OCI-LY3 (cell line): ENCODE results near the gene HES4.

Experiments used
- H2AFZ ChIP-seq: fragments of 200-600, 300-600 bp; shearing (Covaris generic); 2 replicates; pipeline ENCODE4 v1.6.0; 2014; ENCODE audit warnings: antibody characterized with exemption, low read depth, low read length
- H3K27ac ChIP-seq: fragments of 200-600, 300-600 bp; sonication (generic); 2 replicates; pipeline ENCODE4 v1.5.1; 2014; ENCODE audit warnings: mild to moderate bottlenecking, low read length, moderate library complexity, mixed read lengths
- H3K27me3 ChIP-seq: fragments of 200-600, 300-600 bp; sonication (generic); 2 replicates; pipeline ENCODE4 v1.6.1; 2014; ENCODE audit warnings: low read depth, low read length, mixed read lengths
- H3K36me3 ChIP-seq: fragments of 200-600, 300-600 bp; sonication (generic); replicated peaks from 2 replicates; pipeline ENCODE3; 2014; ENCODE audit warnings: low read depth, low read length, mixed read lengths
- H3K4me1 ChIP-seq: fragments of 300-600, 200-600 bp; sonication (generic); 2 replicates; pipeline ENCODE4 v1.6.1; 2014; ENCODE audit warnings: low read length, mixed read lengths
- H3K4me2 ChIP-seq: fragments of 200-600, 300-600 bp; sonication (generic); 2 replicates; pipeline ENCODE4 v1.6.1; 2014; ENCODE audit warnings: low read length, mixed read lengths
- H3K4me3 ChIP-seq: fragments of 300-600, 200-600 bp; sonication (generic); 2 replicates; pipeline ENCODE4 v1.5.1; 2014; ENCODE audit warnings: antibody characterized with exemption, mild to moderate bottlenecking, low read length, moderate library complexity
- H3K79me2 ChIP-seq: fragments of 300-600, 200-600 bp; shearing (Covaris generic); 2 replicates; pipeline ENCODE4 v1.6.1; 2014; ENCODE audit warnings: mild to moderate bottlenecking, low read length, mixed read lengths
- H3K9ac ChIP-seq: fragments of 300-600, 200-600 bp; shearing (Covaris generic); 2 replicates; pipeline ENCODE4 v1.6.0; 2014; ENCODE audit warnings: mild to moderate bottlenecking, low read length, moderate library complexity
- H3K9me3 ChIP-seq: fragments of 200-600, 300-600 bp; shearing (Covaris generic); 2 replicates; pipeline ENCODE4 v1.6.1; 2014; ENCODE audit warnings: low read length, mixed read lengths; ENCODE audit not compliant: insufficient read depth
- H4K20me1 ChIP-seq: fragments of 200-600, 300-600 bp; sonication (generic); 2 replicates; pipeline ENCODE4 v1.6.1; 2016; ENCODE audit warnings: low read length, mixed read lengths; ENCODE audit not compliant: insufficient read depth
- EZH2phosphoT487 ChIP-seq: fragments of 200-600 bp; shearing (Covaris generic); IDR thresholded peaks from 2 replicates; pipeline ENCODE4 v1.6.1; 2018; ENCODE audit warnings: antibody characterized with exemption, mixed run types, low read depth
- TF ChIP-seq, protein P1 (sequence below): fragments of 200-600, 300-600 bp; sonication (generic); IDR thresholded peaks from 2 replicates; pipeline ENCODE4 v1.5.1; 2014; ENCODE audit warnings: antibody characterized with exemption, low read length, low read depth

The HES4 gene

GRCh38 chr1:981955-982558 is 17.8 kb downstream of the HES4 start, which contains the start of gene PERM1:
TSS of gene PERM1 (minus strand) at chr1:982093. CDS start at chr1:981029, 1,064 bp downstream.
- Histone ChIP-seq H3K9me3 (no peaks in the 10 kb centered on the region), H3K4me3 (no peak within 1 kb of the TSS), H3K79me2 (no peaks in the 10 kb centered on the region), H3K27ac (no peak within 1 kb of the TSS), H3K36me3 (no peaks in the 10 kb centered on the region), H3K4me2 (no peak within 1 kb of the TSS), H3K4me1 (no peaks in the 10 kb centered on the region), H3K27me3 (no peaks in the 10 kb centered on the region), H4K20me1 (no peaks in the 10 kb centered on the region), H2AFZ (no peak within 1 kb of the TSS), H3K9ac (no peak within 1 kb of the TSS)
- TF ChIP-seq EZH2phosphoT487 = no peak
- TF ChIP-seq, protein P1, sequence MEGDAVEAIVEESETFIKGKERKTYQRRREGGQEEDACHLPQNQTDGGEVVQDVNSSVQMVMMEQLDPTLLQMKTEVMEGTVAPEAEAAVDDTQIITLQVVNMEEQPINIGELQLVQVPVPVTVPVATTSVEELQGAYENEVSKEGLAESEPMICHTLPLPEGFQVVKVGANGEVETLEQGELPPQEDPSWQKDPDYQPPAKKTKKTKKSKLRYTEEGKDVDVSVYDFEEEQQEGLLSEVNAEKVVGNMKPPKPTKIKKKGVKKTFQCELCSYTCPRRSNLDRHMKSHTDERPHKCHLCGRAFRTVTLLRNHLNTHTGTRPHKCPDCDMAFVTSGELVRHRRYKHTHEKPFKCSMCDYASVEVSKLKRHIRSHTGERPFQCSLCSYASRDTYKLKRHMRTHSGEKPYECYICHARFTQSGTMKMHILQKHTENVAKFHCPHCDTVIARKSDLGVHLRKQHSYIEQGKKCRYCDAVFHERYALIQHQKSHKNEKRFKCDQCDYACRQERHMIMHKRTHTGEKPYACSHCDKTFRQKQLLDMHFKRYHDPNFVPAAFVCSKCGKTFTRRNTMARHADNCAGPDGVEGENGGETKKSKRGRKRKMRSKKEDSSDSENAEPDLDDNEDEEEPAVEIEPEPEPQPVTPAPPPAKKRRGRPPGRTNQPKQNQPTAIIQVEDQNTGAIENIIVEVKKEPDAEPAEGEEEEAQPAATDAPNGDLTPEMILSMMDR = no peak

GRCh38 chr1:981491-981954 is 18.4 kb downstream of the HES4 start:
- no peaks in the 10 kb centered on the region for H3K4me1 ChIP-seq
- H3K36me3 ChIP-seq = no peaks in the 10 kb centered on the region
- H3K27ac ChIP-seq = no peak overlapping the region
- H3K4me3 ChIP-seq = no peak overlapping the region
- no peaks in the 10 kb centered on the region for H3K79me2 ChIP-seq
- H3K9ac ChIP-seq = no peak overlapping the region
- H4K20me1 ChIP-seq = no peaks in the 10 kb centered on the region
- no peaks in the 10 kb centered on the region for H3K27me3 ChIP-seq
- H2AFZ ChIP-seq = no peak overlapping the region
- H3K9me3 ChIP-seq = no peaks in the 10 kb centered on the region
- no peak overlapping the region for H3K4me2 ChIP-seq
- TF ChIP-seq EZH2phosphoT487 = no peak
- TF ChIP-seq, protein P1 = no peak

GRCh38 chr1:980602-981395 is 19.1 kb downstream of the HES4 start:
- H3K36me3 ChIP-seq = no peaks in the 10 kb centered on the region
- no peak overlapping the region for H3K27ac ChIP-seq
- H3K79me2 ChIP-seq = no peaks in the 10 kb centered on the region
- H3K4me3 ChIP-seq = no peak overlapping the region
- H3K4me1 ChIP-seq = no peaks in the 10 kb centered on the region
- TF ChIP-seq, protein P1 = no peak
- no peak for TF ChIP-seq EZH2phosphoT487
- no peak overlapping the region for H2AFZ ChIP-seq
- no peaks in the 10 kb centered on the region for H3K9me3 ChIP-seq
- no peaks in the 10 kb centered on the region for H4K20me1 ChIP-seq
- H3K9ac ChIP-seq = no peak overlapping the region
- H3K27me3 ChIP-seq = no peaks in the 10 kb centered on the region
- no peak overlapping the region for H3K4me2 ChIP-seq

DNA sequence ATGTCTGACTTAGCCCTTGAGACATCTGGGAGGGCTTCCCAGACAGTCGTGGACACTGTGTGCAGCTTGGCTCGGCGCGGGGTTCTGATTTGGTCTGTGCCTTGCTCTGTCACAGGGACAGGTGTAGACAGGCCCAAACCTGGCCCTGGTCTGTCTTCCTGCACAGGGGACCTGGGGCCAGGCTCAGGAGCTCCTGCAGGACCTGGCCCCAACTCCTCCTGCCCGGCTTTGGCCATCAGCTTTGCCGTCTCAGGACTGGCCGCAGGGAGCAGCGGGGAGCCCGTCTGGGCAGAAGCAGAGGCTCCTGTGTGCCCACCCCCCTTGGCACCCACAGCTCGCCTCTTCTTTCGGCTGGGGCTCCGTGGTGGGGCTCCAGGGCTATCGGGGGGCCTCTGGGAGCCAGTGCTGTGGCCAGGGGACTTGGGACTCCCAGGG is 19.7 kb downstream of the HES4 start:
- H4K20me1 ChIP-seq = no peaks in the 10 kb centered on the region

More for the DNA sequence above, 19.7 kb downstream of the HES4 start:
- Histone ChIP-seq H3K4me1 (no peaks in the 10 kb centered on the region), H3K27me3 (peaks cover 4% of the 10 kb centered on the region; the same call in 1 of the 2 replicates), H3K9me3 (no peaks in the 10 kb centered on the region), H2AFZ (no peak overlapping the region), H3K79me2 (no peaks in the 10 kb centered on the region), H3K27ac (no peak overlapping the region), H3K9ac (no peak overlapping the region), H3K4me3 (no peak overlapping the region), H3K4me2 (no peak overlapping the region), H3K36me3 (no peaks in the 10 kb centered on the region)
- TF ChIP-seq, protein P1 = no peak
- TF ChIP-seq EZH2phosphoT487 = no peak
